ENCODE results near the gene IZUMO4.

The IZUMO4 gene, protein sequence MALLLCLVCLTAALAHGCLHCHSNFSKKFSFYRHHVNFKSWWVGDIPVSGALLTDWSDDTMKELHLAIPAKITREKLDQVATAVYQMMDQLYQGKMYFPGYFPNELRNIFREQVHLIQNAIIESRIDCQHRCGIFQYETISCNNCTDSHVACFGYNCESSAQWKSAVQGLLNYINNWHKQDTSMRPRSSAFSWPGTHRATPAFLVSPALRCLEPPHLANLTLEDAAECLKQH

DNA sequence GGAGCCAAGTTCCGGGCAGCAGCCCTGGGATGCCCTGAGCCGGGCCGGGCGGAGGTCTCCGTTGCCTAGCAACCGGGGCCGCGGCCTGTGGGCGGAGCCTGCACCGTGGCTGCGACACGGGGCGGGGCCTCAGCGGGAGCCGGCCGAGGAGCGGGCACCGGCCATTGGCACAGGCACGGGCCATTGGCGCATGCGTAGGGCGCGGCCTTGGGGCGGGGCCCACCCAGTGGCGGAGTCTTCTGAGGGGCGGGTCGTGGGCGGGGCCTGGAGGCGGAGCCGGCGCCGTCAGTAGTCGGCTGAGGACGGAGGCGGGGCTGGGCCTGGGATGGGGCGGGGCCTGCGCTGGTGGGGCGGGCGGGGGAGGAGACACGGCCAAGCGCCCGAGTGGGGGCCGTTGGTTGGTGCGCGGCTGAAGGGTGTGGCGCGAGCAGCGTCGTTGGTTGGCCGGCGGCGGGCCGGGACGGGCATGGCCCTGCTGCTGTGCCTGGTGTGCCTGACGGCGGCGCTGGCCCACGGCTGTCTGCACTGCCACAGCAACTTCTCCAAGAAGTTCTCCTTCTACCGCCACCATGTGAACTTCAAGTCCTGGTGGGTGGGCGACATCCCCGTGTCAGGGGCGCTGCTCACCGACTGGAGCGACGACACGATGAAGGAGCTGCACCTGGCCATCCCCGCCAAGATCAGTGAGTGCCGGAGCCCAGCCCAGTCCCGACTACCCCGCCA, at the start of gene IZUMO4:
Gene IZUMO4, plus strand, starts transcription at position 436 of the 723 bp plus-strand sequence. Its CDS starts 31 bp downstream, at position 467.
- peak; percentile 98 to 99 for DNase-seq (ENCODE audit: low read depth in 2 of 2)
- TF ChIP-seq CTCF (IDR thresholded peaks at IDR 0.05; ENCODE audit: low read depth, low read length) = peak; percentile 26

GRCh38 chr19:2047076-2047448, 49.7 kb upstream of the IZUMO4 start:
- no peak overlapping the region for H3K4me3 ChIP-seq (replicated peaks in 1 of 2; ENCODE audit: low read depth in 2 of 2, low read length in 2 of 2)
- DNase-seq (ENCODE audit: low read depth in 2 of 2) = no peak
- TF ChIP-seq CTCF (IDR thresholded peaks at IDR 0.05; ENCODE audit: low read depth, low read length) = no peak

More for the DNA sequence above, at the start of gene IZUMO4:
- H3K4me3 ChIP-seq (replicated peaks in 1 of 2; ENCODE audit: low read depth in 2 of 2, low read length in 2 of 2) = peak within 1 kb of the TSS; percentile 73 to 76

DNA sequence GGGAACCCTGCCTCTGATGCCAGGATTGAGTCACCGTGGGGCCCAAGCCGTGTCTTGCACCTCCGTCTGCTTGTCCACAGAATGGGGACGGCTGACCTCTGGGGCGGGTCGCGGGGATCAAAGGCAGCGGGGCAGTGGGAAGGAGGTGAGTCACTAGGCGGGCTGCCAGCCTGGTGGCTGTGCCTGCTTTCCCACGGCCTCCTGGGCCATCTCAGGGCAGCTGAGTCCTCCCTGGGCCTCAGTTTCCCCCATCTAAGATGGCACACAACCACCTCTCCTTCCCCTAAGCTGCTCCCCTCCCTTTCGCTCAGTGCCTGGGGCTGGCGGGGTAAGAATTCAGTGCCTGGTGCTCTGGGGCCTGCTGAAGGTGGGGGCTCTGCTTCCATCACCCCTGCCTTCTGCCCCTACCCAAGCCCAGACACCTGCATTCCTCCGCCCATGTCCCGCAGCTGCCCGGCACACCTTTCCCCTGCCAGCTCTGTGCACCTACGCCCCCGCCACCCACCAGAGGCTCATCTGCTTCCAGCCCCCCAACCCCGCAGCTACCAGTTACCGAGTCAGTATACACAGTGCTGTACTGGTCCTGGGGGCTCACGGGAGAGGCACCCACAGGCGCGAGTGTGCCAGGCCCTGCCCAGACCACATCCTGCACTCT, 49.1 kb upstream of the IZUMO4 start:
- H3K4me3 ChIP-seq (replicated peaks in 1 of 2; ENCODE audit: low read depth in 2 of 2, low read length in 2 of 2) = peak overlapping the region in 1 of 2 donors; percentile 15
- peak; percentile 44 to 50 for DNase-seq (ENCODE audit: low read depth in 2 of 2)
- TF ChIP-seq CTCF (IDR thresholded peaks at IDR 0.05; ENCODE audit: low read depth, low read length) = no peak

DNA sequence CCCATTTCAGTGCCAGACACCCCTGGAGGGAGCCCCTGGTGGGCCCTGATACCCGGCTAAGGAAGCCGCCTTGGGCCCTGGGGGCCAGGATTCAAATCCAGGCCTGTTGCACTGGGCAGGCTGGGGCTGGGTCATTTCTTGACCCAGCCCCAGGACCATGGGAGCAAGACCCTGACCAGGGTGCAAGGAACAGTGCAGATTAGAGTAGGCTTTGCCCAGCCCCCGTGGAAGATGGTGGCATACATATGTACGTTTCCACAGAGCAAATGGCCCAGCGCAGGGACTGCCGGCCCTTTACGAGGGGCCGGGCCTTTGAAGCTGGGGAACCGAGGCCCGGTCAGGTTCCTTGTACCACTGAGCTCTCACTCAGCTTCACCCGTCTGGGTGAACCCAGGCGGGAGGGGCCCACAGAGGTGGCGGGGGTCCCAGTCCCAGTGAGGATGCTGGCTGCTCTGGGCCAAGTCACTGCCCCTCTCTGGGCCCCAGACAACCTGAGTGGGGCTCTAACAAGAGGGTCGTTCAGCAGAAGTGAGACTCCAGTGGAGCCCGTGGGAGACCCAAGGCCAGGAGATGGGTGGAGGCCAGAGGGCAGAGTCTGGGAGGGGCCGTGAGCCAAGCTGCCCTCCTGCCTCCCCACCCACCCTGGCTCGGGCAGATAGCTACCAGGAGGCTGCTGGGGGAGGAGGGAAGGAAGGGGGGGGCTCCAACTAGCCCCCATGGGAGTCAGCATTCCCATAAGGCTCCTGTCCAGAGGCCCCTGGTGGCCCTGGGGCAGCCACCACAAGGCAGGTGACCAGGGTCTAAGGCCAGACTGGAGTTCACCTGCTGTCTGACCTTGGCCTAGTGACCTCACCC, 48.4 kb upstream of the IZUMO4 start:
- no peak for TF ChIP-seq CTCF (IDR thresholded peaks at IDR 0.05; ENCODE audit: low read depth, low read length)
- no peak for DNase-seq (ENCODE audit: low read depth in 2 of 2)
- H3K4me3 ChIP-seq (replicated peaks in 1 of 2; ENCODE audit: low read depth in 2 of 2, low read length in 2 of 2) = peak overlapping the region; percentile 96

DNA sequence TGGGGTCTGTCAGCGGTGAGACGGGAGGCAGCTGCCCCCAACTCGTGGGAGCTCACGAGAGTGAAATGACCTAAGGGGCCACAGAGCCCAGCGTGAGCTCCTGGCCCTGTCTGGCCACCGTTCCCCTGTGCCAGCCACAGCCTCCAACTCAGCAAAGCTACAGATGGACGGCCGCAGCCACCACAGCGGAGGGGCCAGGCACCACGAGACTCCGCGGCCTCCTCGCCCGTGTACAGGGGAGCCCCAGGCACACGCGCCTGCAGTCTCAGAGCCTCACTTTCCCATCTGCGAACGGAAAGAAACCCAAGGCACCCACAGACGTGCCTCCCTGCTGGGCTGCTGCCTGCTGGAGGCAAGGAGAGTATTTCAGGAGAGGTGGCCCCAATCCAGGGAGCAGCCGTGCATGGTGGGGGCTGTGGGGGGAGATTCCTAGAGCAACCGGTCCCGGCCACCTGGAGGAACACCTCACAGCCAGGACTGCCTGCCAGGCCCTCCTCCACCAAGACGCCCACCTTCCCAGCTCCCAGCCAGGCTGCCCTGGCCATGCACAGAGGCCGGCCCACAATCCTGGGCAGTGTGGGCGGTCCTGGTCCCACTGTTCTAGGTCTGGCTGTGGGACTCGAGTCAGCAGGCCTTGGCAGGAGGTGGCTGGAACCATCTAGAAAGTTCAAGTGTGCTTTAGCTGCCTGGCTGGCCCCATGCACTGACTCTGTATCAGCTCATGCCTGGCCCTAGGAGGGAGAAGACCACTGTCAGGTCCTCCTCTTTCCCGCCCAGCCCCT, 47.6 kb upstream of the IZUMO4 start:
- no peak for TF ChIP-seq CTCF (IDR thresholded peaks at IDR 0.05; ENCODE audit: low read depth, low read length)
- peak overlapping the region; percentile 96 for H3K4me3 ChIP-seq (replicated peaks in 1 of 2; ENCODE audit: low read depth in 2 of 2, low read length in 2 of 2)
- peak in 1 of 2 donors; percentile 35 for DNase-seq (ENCODE audit: low read depth in 2 of 2)

All from cardiac fibroblast (primary cell).